Measurements from ENCODE around the gene TOM1L2. TPM values are rescaled to one million over a fixed set of nuclear protein-coding genes. Genes with fewer than 3 reads are reported as not detected.

The TOM1L2 gene
- total and polyA plus RNA-seq, 2 of the 4 experiments (the other 2 are of a cell fraction) = 34.4 to 51.7 TPM

- Histone ChIP-seq H2BK15ac (ENCODE audit: low read depth, low read length) (no peak overlapping the region), H4K5ac (ENCODE audit: low read depth, low read length) (no peak overlapping the region), H3K23ac (ENCODE audit: low read depth, low read length) (no peak overlapping the region; the same call in 1 of the 2 replicates), H3K14ac (replicated peaks; ENCODE audit: low read depth, low read length) (no peak overlapping the region), H3K4me3 (ENCODE audit: insufficient read depth, low read depth, low read length) (no peak overlapping the region), H3K4ac (ENCODE audit: low read depth, low read length) (no peak overlapping the region), H2AFZ (replicated peaks; ENCODE audit: low read length, poor library complexity) (no peak overlapping the region), H2BK120ac (ENCODE audit: low read depth, low read length) (no peak overlapping the region), H4K91ac (ENCODE audit: insufficient read depth, low read depth, low read length) (no peak overlapping the region), H3K27ac (ENCODE audit: insufficient read depth, low read length) (no peak overlapping the region), H3K9me3 (ENCODE audit: control insufficient read depth, insufficient read depth, low read length) (no peaks in the 10 kb centered on the region), H2BK20ac (ENCODE audit: low read depth, low read length) (no peak overlapping the region), H2BK5ac (ENCODE audit: low read depth, low read length, poor library complexity, severe bottlenecking) (no peak overlapping the region), H3K9me1 (ENCODE audit: insufficient read depth, low read length) (peaks cover 25% of the 10 kb centered on the region), H3K79me1 (ENCODE audit: low read depth in 1 of 2, low read length in 2 of 2) (peaks cover 12 to 42% of the 10 kb centered on the region in 2 experiments), H3K4me1 (ENCODE audit: control insufficient read depth, insufficient read depth, low read length) (peaks cover 16% of the 10 kb centered on the region), H3K27me3 (ENCODE audit: control insufficient read depth, insufficient read depth, low read length) (no peaks in the 10 kb centered on the region), H2AK9ac (replicated peaks; ENCODE audit: low read depth, low read length, poor library complexity) (peak overlapping the region; percentile 33), H3K9ac (ENCODE audit: low read depth, low read length) (no peak overlapping the region), H3K4me2 (ENCODE audit: low read depth, low read length) (no peak overlapping the region), H4K8ac (ENCODE audit: low read depth in 2 of 2, low read length in 2 of 2) (no peak overlapping the region), H4K20me1 (ENCODE audit: insufficient read depth, low read length) (no peaks in the 10 kb centered on the region), H2AK5ac (ENCODE audit: low read depth, low read length) (no peak overlapping the region), H3K56ac (ENCODE audit: extremely low read depth, insufficient read depth, low read length) (no peak overlapping the region), H3K18ac (ENCODE audit: low read depth, low read length) (no peak overlapping the region), H3K36me3 (ENCODE audit: control insufficient read depth, insufficient read depth, low read length) (no peaks in the 10 kb centered on the region; the same call in 1 of the 2 replicates)
- WGBS, 2 experiments (ENCODE audit: extremely low coverage in 2 of 2, insufficient read length in 1 of 2) = no CpG with 5 or more reads among the region's 4 CpGs
- dilution Hi-C loops (cut with HindIII; ENCODE audit: low sequenced_read_pairs, unreplicated experiment) = no loop called here
- in situ Hi-C loops (cut with MboI; ENCODE audit: low sequenced_read_pairs) = no loop called here
- CTCF ChIA-PET = no interaction called here
- ATAC-seq (ENCODE audit: low read depth) = no peak
- no TSS peak for BruUV-seq (replicated peaks)
- no peak for DNase-seq
- POLR2A ChIA-PET (ENCODE audit: unreplicated experiment) = no interaction called here
- intact Hi-C loops (cut with micrococcal nuclease) = no loop called here
- TF ChIP-seq BHLHE40 (IDR thresholded peaks at IDR 0.05; ENCODE audit: low read depth, low read length) (no peak), USF2 (IDR thresholded peaks at IDR 0.05; ENCODE audit: low read depth, low read length) (no peak), RCOR1 (IDR thresholded peaks at IDR 0.05; ENCODE audit: insufficient replicate concordance, low read length) (no peak), FOS (IDR thresholded peaks at IDR 0.05; ENCODE audit: low read depth, low read length) (no peak), MAFK (IDR thresholded peaks at IDR 0.05; ENCODE audit: low read depth, low read length) (no peak), MAZ (IDR thresholded peaks at IDR 0.05; ENCODE audit: borderline replicate concordance, low read depth, low read length) (no peak), CTCF (conservative IDR thresholded peaks at IDR 0.05; ENCODE audit: low read depth, low read length) (no peak), CEBPB (IDR thresholded peaks at IDR 0.05; ENCODE audit: low read depth, low read length) (no peak), RFX5 (IDR thresholded peaks at IDR 0.05; ENCODE audit: low read depth, low read length) (no peak), RAD21 (IDR thresholded peaks at IDR 0.05; ENCODE audit: low read length) (no peak), NFE2L2 (IDR thresholded peaks at IDR 0.05; ENCODE audit: low read depth, low read length) (no peak), CHD1 (IDR thresholded peaks at IDR 0.05; ENCODE audit: low read depth, low read length) (no peak), POLR2A (IDR thresholded peaks at IDR 0.05; ENCODE audit: low read depth, low read length) (no peak), SMC3 (IDR thresholded peaks at IDR 0.05; ENCODE audit: low read depth, low read length) (no peak), MXI1 (IDR thresholded peaks at IDR 0.05; ENCODE audit: borderline replicate concordance, low read depth, low read length) (no peak)
- TF ChIP-seq, protein P1, sequence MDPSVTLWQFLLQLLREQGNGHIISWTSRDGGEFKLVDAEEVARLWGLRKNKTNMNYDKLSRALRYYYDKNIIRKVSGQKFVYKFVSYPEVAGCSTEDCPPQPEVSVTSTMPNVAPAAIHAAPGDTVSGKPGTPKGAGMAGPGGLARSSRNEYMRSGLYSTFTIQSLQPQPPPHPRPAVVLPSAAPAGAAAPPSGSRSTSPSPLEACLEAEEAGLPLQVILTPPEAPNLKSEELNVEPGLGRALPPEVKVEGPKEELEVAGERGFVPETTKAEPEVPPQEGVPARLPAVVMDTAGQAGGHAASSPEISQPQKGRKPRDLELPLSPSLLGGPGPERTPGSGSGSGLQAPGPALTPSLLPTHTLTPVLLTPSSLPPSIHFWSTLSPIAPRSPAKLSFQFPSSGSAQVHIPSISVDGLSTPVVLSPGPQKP (IDR thresholded peaks at IDR 0.05; ENCODE audit: borderline replicate concordance, low read depth, low read length) = no peak
These were observed 62.1 kb downstream of the TOM1L2 start for GRCh38 chr17:17910060-17910459.

All from IMR-90 (cell line).